Spinal cord (tissue), 10 donors: Measurements from ENCODE around the gene C16orf96. TPM values are rescaled to one million over a fixed set of nuclear protein-coding genes. Genes with fewer than 3 reads are reported as not detected.
A peak's percentile ranks its signal among the peaks of the same experiment; 100 is the strongest.

Experiments
- DNase-seq, 6 donors: peaks; one replicate each; pipeline versions ENCODE4 v3.0.0 to v3.0.0-alpha.2; 2013 to 2015; ENCODE audit warnings: low spot score in 6 of 6, low read depth in 4 of 6
- H3K27ac ChIP-seq: one replicate; pipeline ENCODE4 v1.5.1; 2013; ENCODE audit warnings: low read depth, low read length, control low read depth
- H3K27me3 ChIP-seq: one replicate; pipeline ENCODE4 v1.6.1; 2013; ENCODE audit warnings: low read length; ENCODE audit not compliant: control insufficient read depth, insufficient read depth
- H3K36me3 ChIP-seq: one replicate; pipeline ENCODE4 v1.6.1; 2013; ENCODE audit warnings: low read length; ENCODE audit not compliant: control insufficient read depth, insufficient read depth
- H3K4me1 ChIP-seq: one replicate; pipeline ENCODE4 v1.6.1; 2013; ENCODE audit warnings: low read length; ENCODE audit not compliant: control insufficient read depth, insufficient read depth
- H3K4me3 ChIP-seq: one replicate; pipeline ENCODE4 v1.5.1; 2013; ENCODE audit warnings: low read depth, low read length, control low read depth
- H3K9me3 ChIP-seq: one replicate; pipeline ENCODE4 v1.6.1; 2013; ENCODE audit warnings: low read length; ENCODE audit not compliant: control insufficient read depth, insufficient read depth
- WGBS: methylation state at CpG from one replicate; pipeline ENCODE4 v1.1.5; 2013; ENCODE audit warnings: missing lambda C conversion rate; ENCODE audit not compliant: insufficient coverage; 5-methylcytosine and 5-hydroxymethylcytosine counted together
- polyA plus RNA-seq, 2 donors: library from polyadenylated mRNA; unstranded; fragments of 120-200 nt; gene quantifications; one replicate each; pipeline ENCODE4 v1.2.1, GENCODE V29; 2013; ENCODE audit not compliant: insufficient read length in 2 of 2
- total RNA-seq, 2 donors: library from RNA; depleted of rRNA in 1 of 2; stranded (reverse); fragments of 120-200 nt in 1 of 2; fragments of >200 nt in 1 of 2; gene quantifications; one replicate each; pipeline versions ENCODE4 v1.2.3 to v1.2.4, GENCODE V29; 2013 to 2014
- donor health status: healthy.

Gene C16orf96
- total and polyA plus RNA-seq, 4 donors: 0.50 to 0.74 (median 0.60) TPM

- peaks cover 65% of the 10 kb centered on the region for H3K36me3 ChIP-seq
- no peaks in the 10 kb centered on the region for H3K27me3 ChIP-seq
- H3K4me3 ChIP-seq: no peak overlapping the region
- no peaks in the 10 kb centered on the region for H3K9me3 ChIP-seq
- WGBS: 84% methylated on average over 17 of the region's 19 CpGs
- peaks cover 36% of the 10 kb centered on the region for H3K4me1 ChIP-seq
- H3K27ac ChIP-seq: no peak overlapping the region
- no peak for DNase-seq
Measured at GRCh38 chr16:4513086-4513860, 42.9 kb upstream of the C16orf96 start.

- no peak overlapping the region for H3K4me3 ChIP-seq
- no peak for DNase-seq
- 72% methylated on average over 4 of the region's 7 CpGs for WGBS
- no peak overlapping the region for H3K27ac ChIP-seq
- no peaks in the 10 kb centered on the region for H3K9me3 ChIP-seq
- H3K27me3 ChIP-seq: no peaks in the 10 kb centered on the region
- H3K36me3 ChIP-seq: peaks cover 60% of the 10 kb centered on the region
- peaks cover 38% of the 10 kb centered on the region for H3K4me1 ChIP-seq
Measured at GRCh38 chr16:4513881-4514280, 42.3 kb upstream of the C16orf96 start.

GRCh38 chr16:4514606-4515005 is 41.5 kb upstream of the C16orf96 start:
- no peak for DNase-seq
- Histone ChIP-seq H3K9me3 (no peaks in the 10 kb centered on the region), H3K27me3 (no peaks in the 10 kb centered on the region), H3K4me3 (no peak overlapping the region), H3K4me1 (peaks cover 38% of the 10 kb centered on the region), H3K27ac (no peak overlapping the region), H3K36me3 (peaks cover 52% of the 10 kb centered on the region)
- WGBS: 66% methylated on average over 6 of the region's 7 CpGs

GRCh38 chr16:4515611-4516233 is 40.4 kb upstream of the C16orf96 start:
- Histone ChIP-seq H3K27ac (no peak overlapping the region), H3K4me1 (peaks cover 38% of the 10 kb centered on the region), H3K4me3 (no peak overlapping the region), H3K36me3 (peaks cover 44% of the 10 kb centered on the region), H3K9me3 (no peaks in the 10 kb centered on the region), H3K27me3 (no peaks in the 10 kb centered on the region)
- no CpG with 5 or more reads among the region's 5 CpGs for WGBS
- DNase-seq: no peak

GRCh38 chr16:4517812-4518680 is 38.1 kb upstream of the C16orf96 start:
- WGBS: 44% methylated on average over 11 of the region's 12 CpGs
- no peaks in the 10 kb centered on the region for H3K27me3 ChIP-seq
- no peaks in the 10 kb centered on the region for H3K9me3 ChIP-seq
- H3K4me3 ChIP-seq: no peak overlapping the region
- no peak overlapping the region for H3K27ac ChIP-seq
- DNase-seq: peak in 2 of 6 donors; percentile 80 to 81
- peaks cover 53% of the 10 kb centered on the region for H3K4me1 ChIP-seq
- H3K36me3 ChIP-seq: peaks cover 20% of the 10 kb centered on the region

- Histone ChIP-seq H3K4me1 (peaks cover 53% of the 10 kb centered on the region), H3K27me3 (no peaks in the 10 kb centered on the region), H3K36me3 (peaks cover 11% of the 10 kb centered on the region), H3K4me3 (no peak overlapping the region), H3K27ac (no peak overlapping the region), H3K9me3 (no peaks in the 10 kb centered on the region)
- no peak for DNase-seq
- 81% methylated on average over 9 of the region's 15 CpGs for WGBS
Measured at GRCh38 chr16:4519274-4520058, 36.7 kb upstream of the C16orf96 start.

- H3K4me1 ChIP-seq: peaks cover 61% of the 10 kb centered on the region
- peaks cover 12% of the 10 kb centered on the region for H3K36me3 ChIP-seq
- WGBS: 45% methylated on average over 3 of the region's 7 CpGs
- no peaks in the 10 kb centered on the region for H3K27me3 ChIP-seq
- H3K9me3 ChIP-seq: no peaks in the 10 kb centered on the region
- no peak overlapping the region for H3K4me3 ChIP-seq
- H3K27ac ChIP-seq: peak overlapping the region; percentile 87
- peak in 1 of 6 donors; percentile 44 for DNase-seq
Measured at GRCh38 chr16:4520913-4521312, 35.2 kb upstream of the C16orf96 start.

- H3K27me3 ChIP-seq: no peaks in the 10 kb centered on the region
- peaks cover 12% of the 10 kb centered on the region for H3K36me3 ChIP-seq
- peak; percentile 65 to 97 (median 87) for DNase-seq
- H3K4me3 ChIP-seq: no peak overlapping the region
- no peaks in the 10 kb centered on the region for H3K9me3 ChIP-seq
- 17% methylated on average over 8 of the region's 8 CpGs for WGBS
- peak overlapping the region; percentile 87 for H3K27ac ChIP-seq
- peaks cover 65% of the 10 kb centered on the region for H3K4me1 ChIP-seq
Measured at GRCh38 chr16:4522051-4522581, 34.0 kb upstream of the C16orf96 start.

GRCh38 chr16:4523686-4524085 is 32.5 kb upstream of the C16orf96 start:
- DNase-seq: peak in 1 of 6 donors; percentile 56
- Histone ChIP-seq H3K27me3 (no peaks in the 10 kb centered on the region), H3K36me3 (peaks cover 10% of the 10 kb centered on the region), H3K4me3 (no peak overlapping the region), H3K4me1 (peaks cover 52% of the 10 kb centered on the region), H3K27ac (peak overlapping the region; percentile 87), H3K9me3 (no peaks in the 10 kb centered on the region)
- WGBS: 58% methylated on average over 4 of the region's 4 CpGs
